Fibroblast of skin of back (primary cell): ENCODE data around the gene ADPRM.
A peak's percentile ranks its signal among the peaks of the same experiment; 100 is the strongest.
"Not testable (repeated sequence)": the region's sequence is repeated elsewhere in the genome, so short reads cannot be mapped to it uniquely, and the experiment has no call there.

Experiments
- DNase-seq: peaks from one replicate; pipeline ENCODE4 v3.0.0-alpha.2; 2013

The ADPRM gene

GRCh38 chr17:10699856-10700255, 2.5 kb downstream of the ADPRM start:
- DNase-seq: no peak

GRCh38 chr17:10702574-10702973, 5.2 kb downstream of the ADPRM start:
- DNase-seq: no peak

- DNase-seq: no peak
Observed at GRCh38 chr17:10705727-10706126, 8.3 kb downstream of the ADPRM start.

GRCh38 chr17:10713318-10713717, 15.9 kb downstream of the ADPRM start:
- no peak for DNase-seq

GRCh38 chr17:10716218-10716617, 18.8 kb downstream of the ADPRM start:
- no peak for DNase-seq

GRCh38 chr17:10718547-10718946, 21.2 kb downstream of the ADPRM start:
- no peak for DNase-seq

- no peak for DNase-seq
Observed at GRCh38 chr17:10724546-10725195, 27.3 kb downstream of the ADPRM start.

- DNase-seq: no peak
Observed at GRCh38 chr17:10725262-10725661, 27.9 kb downstream of the ADPRM start.

- DNase-seq: no peak
Observed at GRCh38 chr17:10726196-10726595, 28.8 kb downstream of the ADPRM start.

- no peak for DNase-seq
Observed at GRCh38 chr17:10727192-10727591, 29.8 kb downstream of the ADPRM start.

- DNase-seq: no peak
Observed at GRCh38 chr17:10728331-10728892, 31.0 kb downstream of the ADPRM start.

GRCh38 chr17:10729334-10730193, 32.2 kb downstream of the ADPRM start, which contains the start of gene TMEM220:
Gene TMEM220 (minus strand): TSS chr17:10730023. CDS start chr17:10729851, 172 bp downstream.
- DNase-seq: peak; percentile 75

- not testable (repeated sequence) for DNase-seq
Observed at GRCh38 chr17:10730247-10730646, 32.9 kb downstream of the ADPRM start.

GRCh38 chr17:10731408-10731879, 34.0 kb downstream of the ADPRM start:
- DNase-seq: no peak

GRCh38 chr17:10732121-10732520, 34.7 kb downstream of the ADPRM start:
- not testable (repeated sequence) for DNase-seq

- no peak for DNase-seq
Observed at GRCh38 chr17:10733666-10734065, 36.3 kb downstream of the ADPRM start.

GRCh38 chr17:10735251-10735650, 37.9 kb downstream of the ADPRM start:
- no peak for DNase-seq

- DNase-seq: no peak
Observed at GRCh38 chr17:10735821-10736220, 38.4 kb downstream of the ADPRM start.

GRCh38 chr17:10737168-10737622, 39.8 kb downstream of the ADPRM start:
- DNase-seq: peak; percentile 63

GRCh38 chr17:10737736-10738135, 40.3 kb downstream of the ADPRM start:
- DNase-seq: no peak

- no peak for DNase-seq
Observed at GRCh38 chr17:10738521-10739258, 41.3 kb downstream of the ADPRM start.

GRCh38 chr17:10739386-10739785, 42.0 kb downstream of the ADPRM start:
- DNase-seq: no peak
